OCI-LY1 (cell line): ENCODE data around the gene GAL3ST2.

Experiments
- EZH2 ChIP-seq: fragments of 200-600 bp; sonication (generic), shearing (Covaris generic); IDR thresholded peaks from 2 replicates; pipeline ENCODE4 v1.8.0; 2017; ENCODE audit warnings: borderline replicate concordance, mixed run types, mild to moderate bottlenecking, antibody characterized with exemption, low read length, moderate library complexity, mixed read lengths
- TF ChIP-seq, protein P1 (sequence below): fragments of 200-600 bp; sonication (generic), shearing (Covaris generic); IDR thresholded peaks from 2 replicates; pipeline ENCODE4 v1.5.1; 2017; ENCODE audit warnings: mild to moderate bottlenecking, antibody characterized with exemption, low read length, moderate library complexity, mixed read lengths

DNA sequence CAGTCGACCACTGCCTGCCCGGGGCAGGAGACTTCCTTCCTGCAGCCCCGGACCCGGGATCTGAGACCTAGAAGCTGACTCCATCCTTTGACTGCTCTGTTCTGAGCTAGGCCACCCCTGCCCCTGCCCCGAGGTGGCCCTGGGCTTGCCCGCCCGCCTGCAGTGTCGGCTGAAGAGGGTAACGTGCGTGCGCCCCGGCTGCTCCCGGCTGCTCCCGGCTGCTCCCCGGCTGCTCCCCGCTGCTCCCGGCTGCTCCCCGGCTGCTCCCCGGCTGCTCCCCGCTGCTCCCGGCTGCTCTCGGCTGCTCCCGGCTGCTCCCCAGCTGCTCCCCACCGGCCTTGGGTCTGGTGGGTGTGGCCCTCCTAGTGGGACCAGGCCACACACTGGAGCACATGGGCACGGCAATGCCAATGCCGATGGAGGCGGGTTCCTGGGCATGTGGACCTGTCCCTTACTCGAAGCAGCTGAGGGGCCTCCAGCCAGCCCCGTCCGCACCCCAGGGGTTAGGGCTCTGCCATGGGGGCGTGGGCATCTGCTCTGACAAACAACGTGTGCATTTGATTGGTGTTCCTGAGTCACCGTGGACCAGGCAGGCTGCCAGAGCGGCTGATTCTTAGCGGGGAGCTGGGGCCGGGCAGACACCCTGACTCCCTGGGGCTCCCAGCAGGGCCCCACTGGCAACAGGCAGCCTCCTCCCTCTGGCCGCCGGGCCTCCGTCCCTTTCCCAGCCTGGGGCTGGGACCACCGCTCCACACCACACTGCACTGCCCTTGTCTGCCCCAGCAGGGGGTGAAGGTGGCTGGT is 2.0 kb upstream of the GAL3ST2 start:
- TF ChIP-seq, protein P1, sequence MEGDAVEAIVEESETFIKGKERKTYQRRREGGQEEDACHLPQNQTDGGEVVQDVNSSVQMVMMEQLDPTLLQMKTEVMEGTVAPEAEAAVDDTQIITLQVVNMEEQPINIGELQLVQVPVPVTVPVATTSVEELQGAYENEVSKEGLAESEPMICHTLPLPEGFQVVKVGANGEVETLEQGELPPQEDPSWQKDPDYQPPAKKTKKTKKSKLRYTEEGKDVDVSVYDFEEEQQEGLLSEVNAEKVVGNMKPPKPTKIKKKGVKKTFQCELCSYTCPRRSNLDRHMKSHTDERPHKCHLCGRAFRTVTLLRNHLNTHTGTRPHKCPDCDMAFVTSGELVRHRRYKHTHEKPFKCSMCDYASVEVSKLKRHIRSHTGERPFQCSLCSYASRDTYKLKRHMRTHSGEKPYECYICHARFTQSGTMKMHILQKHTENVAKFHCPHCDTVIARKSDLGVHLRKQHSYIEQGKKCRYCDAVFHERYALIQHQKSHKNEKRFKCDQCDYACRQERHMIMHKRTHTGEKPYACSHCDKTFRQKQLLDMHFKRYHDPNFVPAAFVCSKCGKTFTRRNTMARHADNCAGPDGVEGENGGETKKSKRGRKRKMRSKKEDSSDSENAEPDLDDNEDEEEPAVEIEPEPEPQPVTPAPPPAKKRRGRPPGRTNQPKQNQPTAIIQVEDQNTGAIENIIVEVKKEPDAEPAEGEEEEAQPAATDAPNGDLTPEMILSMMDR: no peak
- no peak for TF ChIP-seq EZH2
